ENCODE measurements around the gene DNER.
"Not testable (repeated sequence)": the region's sequence is repeated elsewhere in the genome, so short reads cannot be mapped to it uniquely, and the experiment has no call there.

The DNER gene

GRCh38 chr2:229376866-229377265, 337.5 kb downstream of the DNER start:
- no peak for DNase-seq

- DNase-seq = no peak
Observed at GRCh38 chr2:229375251-229375650, 339.1 kb downstream of the DNER start.

- not testable (repeated sequence) for DNase-seq
Observed at GRCh38 chr2:229373311-229373710, 341.0 kb downstream of the DNER start.

- no peak for DNase-seq
Observed at GRCh38 chr2:229372207-229372606, 342.1 kb downstream of the DNER start.

GRCh38 chr2:229371086-229371485, 343.3 kb downstream of the DNER start:
- no peak for DNase-seq

- no peak for DNase-seq
Observed at GRCh38 chr2:229370509-229370908, 343.8 kb downstream of the DNER start.

GRCh38 chr2:229363185-229363814, 351.1 kb downstream of the DNER start:
- DNase-seq = no peak

- DNase-seq = no peak
Observed at GRCh38 chr2:229350883-229351282, 363.5 kb downstream of the DNER start.

GRCh38 chr2:229350117-229350805, 364.1 kb downstream of the DNER start:
- DNase-seq = no peak

- no peak for DNase-seq
Observed at GRCh38 chr2:229348128-229348527, 366.2 kb downstream of the DNER start.

- DNase-seq = no peak
Observed at GRCh38 chr2:229346816-229347540, 367.4 kb downstream of the DNER start.

- no peak for DNase-seq
Observed at GRCh38 chr2:229344955-229345354, 369.4 kb downstream of the DNER start.

- DNase-seq = no peak
Observed at GRCh38 chr2:229344151-229344551, 370.2 kb downstream of the DNER start.

GRCh38 chr2:229343661-229344060, 370.7 kb downstream of the DNER start:
- DNase-seq = no peak

- DNase-seq = no peak
Observed at GRCh38 chr2:229342376-229342775, 372.0 kb downstream of the DNER start.

- DNase-seq = no peak
Observed at GRCh38 chr2:229340086-229340760, 374.1 kb downstream of the DNER start.

GRCh38 chr2:229339618-229340017, 374.7 kb downstream of the DNER start:
- DNase-seq = no peak

- not testable (repeated sequence) for DNase-seq
Observed at GRCh38 chr2:229339171-229339570, 375.2 kb downstream of the DNER start.

GRCh38 chr2:229335877-229336346, 378.4 kb downstream of the DNER start:
- no peak for DNase-seq

GRCh38 chr2:229335330-229335729, 379.0 kb downstream of the DNER start:
- no peak for DNase-seq

GRCh38 chr2:229330952-229331351, 383.4 kb downstream of the DNER start:
- DNase-seq = no peak

- no peak for DNase-seq
Observed at GRCh38 chr2:229319558-229319957, 394.8 kb downstream of the DNER start.

GRCh38 chr2:229314117-229314516, 400.2 kb downstream of the DNER start:
- DNase-seq = no peak

Measured in activated T-cell treated with anti-CD3 and anti-CD28 coated beads, Interleukin-2, amount 50 U/mL, for 1 hour (primary cell).